Hepatocyte (in vitro differentiated cells): ENCODE data around the gene NRIP1.

Experiments used
- CTCF ChIP-seq: fragments of 200-600 bp; sonication (generic); IDR thresholded peaks from 2 replicates; pipeline ENCODE4 v1.5.1; 2016; ENCODE audit warnings: antibody characterized with exemption, mild to moderate bottlenecking; ENCODE audit not compliant: poor library complexity
- EZH2phosphoT487 ChIP-seq: fragments of 200-600 bp; sonication (generic); IDR thresholded peaks from one replicate; pipeline ENCODE4 v1.6.1; 2018; ENCODE audit warnings: antibody characterized with exemption, mild to moderate bottlenecking, low read depth, moderate library complexity; ENCODE audit not compliant: unreplicated experiment, severe bottlenecking

- TF ChIP-seq CTCF (no peak), EZH2phosphoT487 (no peak)
Measured at GRCh38 chr21:14972678-14973077, 92.1 kb downstream of the NRIP1 start.
